C1 segment of cervical spinal cord (tissue), 14 donors: ENCODE data around the gene MEGF8.

Source experiments
- DNase-seq, 14 donors: peaks; one replicate each; lab custom pipeline; 2025; lab: John Stamatoyannopoulos, UW

Gene MEGF8

DNA sequence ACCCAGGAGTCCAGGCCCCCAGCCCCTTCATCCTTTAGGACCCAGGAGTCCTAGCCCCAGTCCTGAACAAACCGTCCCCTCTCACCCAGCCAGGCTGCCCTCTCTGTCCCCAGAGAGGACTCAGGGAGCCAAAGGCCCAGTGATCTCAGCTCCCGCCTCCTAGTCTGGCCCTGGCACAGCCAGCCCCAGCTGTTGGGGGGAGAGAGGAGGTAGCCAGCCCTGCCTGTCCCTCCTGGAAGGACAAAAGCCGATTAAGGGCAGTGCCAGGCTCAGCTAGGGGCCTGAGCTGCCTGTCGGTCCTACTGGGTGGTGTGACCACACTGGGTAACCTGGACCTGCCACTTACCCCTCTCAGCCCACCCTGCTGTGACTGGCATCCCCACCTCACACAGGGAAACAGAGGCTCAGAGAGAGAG lies 87.2 kb downstream of the MEGF8 start:
- DNase-seq = peak in 12 of 14 donors; percentile 45 to 90 (median 74)

- DNase-seq = no peak
Observed at GRCh38 chr19:42419309-42419708, 93.9 kb downstream of the MEGF8 start.

GRCh38 chr19:42420055-42420544 lies 94.7 kb downstream of the MEGF8 start:
- DNase-seq = peak in 1 of 14 donors; percentile 23

DNA sequence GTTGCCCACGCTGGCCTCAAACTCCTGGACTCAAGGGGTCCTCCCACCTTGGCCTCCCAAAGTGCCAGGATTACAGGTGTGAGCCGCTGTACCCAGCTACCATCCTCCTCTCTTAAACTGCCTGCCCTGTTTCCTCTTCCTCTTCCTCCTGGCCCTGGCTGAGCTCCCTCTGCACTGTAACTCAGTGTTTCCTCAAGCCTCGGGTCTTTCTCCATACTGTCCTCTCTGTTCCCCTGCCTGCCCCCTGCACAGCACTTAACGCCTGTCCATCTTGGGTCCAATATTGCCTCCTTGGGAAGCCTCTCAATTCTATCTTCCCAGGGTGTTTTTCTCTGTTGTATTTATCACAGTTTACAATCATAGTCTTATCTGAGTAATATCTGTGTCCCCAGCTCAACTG lies 95.7 kb downstream of the MEGF8 start:
- no peak for DNase-seq

- no peak for DNase-seq
Observed at GRCh38 chr19:42421591-42422031, 96.2 kb downstream of the MEGF8 start.

- no peak for DNase-seq
Observed at GRCh38 chr19:42422092-42422900, 96.9 kb downstream of the MEGF8 start.

DNA sequence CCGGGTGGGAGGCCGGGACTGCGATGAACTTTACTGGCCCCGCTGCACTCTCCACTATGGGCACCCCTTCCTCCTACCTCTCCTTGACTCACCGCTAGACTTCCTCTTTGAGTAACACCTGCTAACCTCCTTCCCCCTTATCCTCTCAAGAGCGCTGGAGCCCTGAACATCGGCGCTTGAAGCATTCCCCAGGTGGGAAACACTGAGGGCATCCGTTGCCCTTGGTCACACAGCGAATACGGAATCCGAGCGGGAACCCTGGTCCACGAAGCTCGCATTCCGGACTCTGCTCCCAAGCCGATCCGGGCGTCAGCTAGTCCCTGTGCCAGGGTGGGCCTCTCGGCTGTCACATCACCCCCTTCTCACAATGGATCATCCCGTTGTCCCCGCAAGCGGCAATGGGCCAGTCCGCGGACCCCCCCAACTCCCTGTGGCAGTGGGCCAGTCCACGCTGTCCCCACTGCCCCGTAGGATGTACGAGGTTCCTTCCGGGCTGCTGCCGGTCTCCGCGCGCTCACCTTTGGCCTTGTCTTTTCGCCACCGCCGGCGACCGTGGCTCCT lies 97.5 kb downstream of the MEGF8 start:
- DNase-seq = peak in 7 of 14 donors; percentile 74 to 88 (median 76)

DNA sequence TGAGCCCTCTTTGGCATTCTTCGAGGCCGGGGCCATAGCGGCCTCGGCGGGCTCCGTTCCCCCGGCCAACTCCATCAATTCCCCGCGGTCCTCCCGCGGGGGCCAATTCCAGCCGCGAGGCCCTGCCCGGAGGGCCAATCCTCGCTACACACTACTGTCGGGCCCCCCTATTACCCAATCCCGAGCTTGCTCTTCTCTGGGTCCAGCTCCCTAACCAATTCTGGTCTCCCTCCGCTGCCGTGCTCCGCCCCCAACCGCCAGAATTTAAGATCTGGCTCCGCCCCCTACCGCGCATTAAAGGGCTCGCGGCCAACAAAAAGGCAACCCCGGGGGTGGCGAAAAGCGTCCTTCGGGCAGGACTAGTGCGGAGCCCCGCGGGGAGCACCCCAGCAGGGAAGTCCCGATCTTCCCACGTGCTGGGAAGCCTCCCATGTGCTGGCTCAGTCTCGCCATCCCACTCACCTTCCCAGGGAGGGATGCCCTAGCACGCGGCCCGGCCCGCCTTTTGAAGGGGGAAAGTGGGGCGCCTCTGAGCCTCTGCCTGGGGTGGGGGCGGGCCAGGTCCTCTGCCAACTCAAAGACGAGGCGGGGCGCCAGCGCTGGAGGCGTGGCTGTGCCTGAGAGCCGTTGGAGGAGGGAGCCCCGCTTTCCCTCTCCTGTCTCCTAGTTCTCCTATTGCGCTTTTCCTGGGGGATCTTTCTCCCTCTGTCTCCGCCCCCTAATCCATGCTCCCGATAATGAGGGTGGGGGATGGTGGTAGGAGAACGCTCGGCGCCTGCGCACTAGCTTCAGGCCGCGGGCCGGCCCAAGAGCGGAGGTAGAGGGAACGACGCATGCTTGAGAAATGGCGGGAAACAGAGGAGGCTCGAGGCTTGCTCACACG lies 98.3 kb downstream of the MEGF8 start:
- DNase-seq = peak; percentile 36 to 91 (median 84)

GRCh38 chr19:42424345-42424707 lies 98.9 kb downstream of the MEGF8 start:
- no peak for DNase-seq

- DNase-seq = no peak
Observed at GRCh38 chr19:42424712-42425131, 99.3 kb downstream of the MEGF8 start.

DNA sequence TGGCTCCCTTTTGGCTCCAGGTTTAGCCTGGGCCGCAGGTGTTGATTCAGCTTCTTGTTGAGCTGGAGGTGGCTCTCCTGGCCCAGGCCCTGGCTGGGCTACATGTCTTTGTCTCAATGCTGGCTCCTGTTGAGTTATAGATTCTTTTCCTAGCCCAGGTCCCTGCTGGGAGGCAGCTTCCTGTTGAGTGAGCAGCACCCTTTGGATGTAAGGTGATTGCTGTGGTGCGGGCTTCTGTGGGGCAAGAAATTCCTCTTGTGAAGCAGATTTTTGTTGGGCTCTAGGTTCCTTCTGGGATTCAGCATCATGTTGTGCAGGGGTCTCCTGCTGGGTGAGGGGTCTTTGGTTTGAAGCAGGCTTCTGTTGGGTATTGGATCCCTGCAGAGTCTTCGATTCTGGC lies 101.2 kb downstream of the MEGF8 start:
- DNase-seq = no peak

DNA sequence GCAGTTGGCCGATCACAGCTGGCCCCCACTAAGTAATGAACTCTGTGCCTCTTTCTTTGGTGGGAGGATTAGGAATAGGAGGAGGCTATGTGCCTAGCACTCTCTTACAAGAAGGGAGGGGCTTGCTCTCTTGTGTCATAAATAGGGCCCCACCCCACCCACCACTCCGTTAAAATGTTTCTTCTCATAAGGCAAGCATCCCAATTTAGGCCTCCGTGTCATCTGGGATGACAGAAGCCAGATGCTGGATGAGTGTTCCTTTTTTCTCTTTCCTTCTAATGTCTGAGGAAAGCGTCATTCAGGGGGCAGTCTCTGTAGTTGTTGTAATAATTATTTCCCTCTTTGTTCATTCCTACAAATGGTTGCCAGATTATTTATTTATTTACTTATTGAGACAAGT lies 101.9 kb downstream of the MEGF8 start, which contains the start of gene LIPE:
LIPE (minus strand) TSS at position 76 of the 400 bp plus-strand sequence. CDS start 239 bp downstream, outside the sequence.
- no peak for DNase-seq
